ENCODE measurements around the gene ANO10. TPM values are rescaled to one million over a fixed set of nuclear protein-coding genes. Genes with fewer than 3 reads are reported as not detected.
"Not testable (repeated sequence)": the region's sequence is repeated elsewhere in the genome, so short reads cannot be mapped to it uniquely, and the experiment has no call there.

The ANO10 gene
- total RNA-seq, 1 donor from 2014 or later, result 8.4 TPM

DNA sequence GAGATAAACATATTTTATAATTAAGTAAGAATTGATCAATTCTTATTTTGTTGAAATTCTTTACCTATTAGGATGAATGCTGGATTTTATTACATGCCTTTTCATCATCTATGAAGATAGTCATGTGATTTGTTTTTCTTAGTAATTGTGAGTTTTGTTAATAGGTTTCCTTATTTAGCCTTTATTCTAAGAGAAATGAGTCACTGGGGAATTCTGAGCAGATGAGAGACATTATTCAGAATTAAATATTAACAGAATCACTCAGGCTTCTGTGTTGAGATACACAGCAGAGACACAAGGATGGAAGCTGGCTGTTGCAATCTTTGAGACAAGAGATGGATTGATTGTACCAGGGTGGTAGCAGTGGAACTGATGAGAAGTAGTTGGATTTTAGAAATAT, 7.4 kb upstream of the ANO10 start:
- intact Hi-C loops (cut with micrococcal nuclease), result no loop called here

GRCh38 chr3:43627360-43627759, 5.5 kb upstream of the ANO10 start:
- intact Hi-C loops (cut with micrococcal nuclease), result no loop called here

GRCh38 chr3:43624619-43625305, 3.0 kb upstream of the ANO10 start:
- intact Hi-C loops (cut with micrococcal nuclease), result loop anchor here (5.0 kb wide), 7 partner anchors 237 to 1662 kb away; partner anchors contain the start of genes EXOSC7, ULK4 and ZDHHC3

GRCh38 chr3:43620831-43621655, 768 bp downstream of the ANO10 start:
- intact Hi-C loops (cut with micrococcal nuclease), result loop anchor here (1.0 to 5.0 kb wide), 8 partner anchors 134 to 1659 kb away; partner anchors contain the start of genes EXOSC7, ULK4 and ZDHHC3

GRCh38 chr3:43619588-43619987, 2.2 kb downstream of the ANO10 start:
- intact Hi-C loops (cut with micrococcal nuclease), result no loop called here

DNA sequence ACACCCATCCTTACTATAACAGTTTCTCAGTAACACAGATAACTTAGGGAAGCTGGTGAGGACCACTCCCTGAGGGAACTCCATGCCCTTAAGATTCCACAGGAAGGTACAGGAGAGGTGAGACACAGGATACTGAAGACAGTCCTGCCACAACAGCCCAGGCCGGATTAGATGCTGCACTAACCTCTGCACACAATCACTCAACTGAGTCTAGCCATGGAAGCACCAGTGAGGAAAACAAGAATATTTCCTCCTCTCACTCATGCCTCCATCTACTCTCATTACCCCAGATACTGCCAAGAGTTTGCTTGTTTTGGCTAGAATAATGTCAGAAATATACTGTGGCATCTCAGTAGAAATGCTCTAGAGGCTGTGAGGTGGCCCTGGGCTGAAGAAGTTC, 3.7 kb downstream of the ANO10 start:
- intact Hi-C loops (cut with micrococcal nuclease), result no loop called here

DNA sequence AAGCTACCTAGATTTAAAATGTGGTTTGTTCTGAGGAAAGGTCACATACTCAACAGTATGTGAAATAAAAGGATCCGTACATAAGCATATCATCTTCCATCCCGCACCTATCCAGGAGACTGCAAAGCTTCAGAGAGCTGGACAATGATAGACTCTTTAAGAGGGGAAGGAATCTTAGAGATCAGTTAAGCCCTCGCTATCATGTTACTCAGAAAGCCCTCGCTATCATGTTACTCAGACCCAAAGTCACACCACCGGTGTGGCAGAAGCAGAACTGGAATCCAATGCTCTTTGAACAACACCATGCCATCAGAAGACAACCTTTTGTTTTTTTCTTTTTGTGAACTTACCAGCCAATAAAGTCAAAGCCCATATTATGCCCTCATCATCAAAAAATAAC, 5.8 kb downstream of the ANO10 start:
- intact Hi-C loops (cut with micrococcal nuclease), result no loop called here

GRCh38 chr3:43615133-43615532, 6.7 kb downstream of the ANO10 start:
- intact Hi-C loops (cut with micrococcal nuclease), result no loop called here

DNA sequence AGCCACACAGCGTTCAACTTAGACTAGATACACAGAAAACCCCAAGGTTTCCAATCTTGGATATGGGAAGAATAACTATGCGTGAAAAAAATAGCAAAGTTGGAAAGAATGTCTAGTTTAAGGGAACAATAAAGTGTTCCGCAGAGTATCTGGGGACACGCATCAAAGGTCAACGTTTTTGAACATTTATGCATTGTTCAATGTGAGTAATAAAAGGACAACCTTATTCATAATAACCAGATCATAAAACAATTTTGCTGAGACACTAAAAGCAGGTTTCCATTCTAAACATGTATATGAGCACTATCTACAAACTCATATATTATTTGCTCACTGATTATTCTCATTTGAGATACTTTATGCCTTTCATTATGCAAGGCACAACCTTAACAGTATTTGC, 7.8 kb downstream of the ANO10 start:
- intact Hi-C loops (cut with micrococcal nuclease), result no loop called here

DNA sequence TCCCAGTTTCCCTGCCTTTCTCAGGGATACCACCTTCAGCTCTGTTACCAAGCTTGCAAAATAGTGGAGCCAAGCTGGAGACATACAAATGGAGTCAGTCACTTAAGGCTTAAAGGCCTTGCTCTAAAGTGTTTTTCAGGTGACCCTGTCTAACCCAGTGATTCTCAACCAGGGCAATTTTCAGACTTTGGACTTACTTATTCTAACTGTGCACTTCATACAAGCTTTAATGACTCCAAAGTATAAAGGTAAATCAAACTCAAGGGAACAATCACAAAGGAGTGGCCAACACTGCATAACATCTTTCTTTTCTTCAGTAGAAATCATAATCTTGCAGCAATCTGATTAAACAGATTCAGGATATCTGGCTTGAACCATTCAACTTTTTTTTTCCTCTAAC, 9.4 kb downstream of the ANO10 start:
- intact Hi-C loops (cut with micrococcal nuclease), result no loop called here

DNA sequence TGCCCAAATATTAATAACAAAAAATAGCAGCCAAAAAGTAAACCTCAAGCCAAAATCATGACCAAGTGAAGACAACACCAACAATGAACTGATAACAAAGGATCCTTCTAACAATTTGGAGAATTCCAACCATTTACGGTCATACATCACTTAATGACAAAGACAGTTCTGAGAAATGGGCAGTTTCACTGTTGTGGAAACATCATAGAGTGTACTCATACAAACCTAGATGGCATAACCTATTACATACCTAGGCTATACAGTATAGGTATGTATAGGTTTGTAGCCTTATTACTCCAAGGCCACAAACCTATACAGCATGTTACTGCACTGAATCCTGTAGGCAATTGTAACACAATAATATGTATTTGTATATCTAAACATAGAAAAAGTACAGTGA, 12.4 kb downstream of the ANO10 start:
- intact Hi-C loops (cut with micrococcal nuclease), result no loop called here

- intact Hi-C loops (cut with micrococcal nuclease), result no loop called here
Observed at GRCh38 chr3:43608751-43609150, 13.1 kb downstream of the ANO10 start.

- intact Hi-C loops (cut with micrococcal nuclease), result no loop called here
Observed at GRCh38 chr3:43606284-43606683, 15.5 kb downstream of the ANO10 start.

DNA sequence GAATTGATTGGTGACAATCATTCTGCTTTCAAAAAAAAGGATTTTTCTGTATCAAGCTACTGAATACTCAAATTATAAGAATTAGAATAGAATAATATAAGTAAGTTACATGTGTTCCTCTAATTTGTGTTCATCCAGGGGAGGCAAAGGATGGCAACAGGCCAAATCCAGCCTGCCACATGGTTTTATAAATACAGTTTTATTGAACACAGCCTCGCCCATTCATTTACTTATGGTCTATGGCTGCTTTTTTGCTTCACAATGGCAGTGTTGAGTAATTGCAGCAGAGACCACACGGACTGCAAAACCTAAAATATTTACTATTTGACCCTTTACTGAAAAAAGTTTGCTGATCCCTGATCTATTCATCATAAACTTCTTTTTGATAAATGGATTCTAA, 21.9 kb downstream of the ANO10 start:
- intact Hi-C loops (cut with micrococcal nuclease), result not testable (repeated sequence)

GRCh38 chr3:43597961-43598360, 23.9 kb downstream of the ANO10 start:
- intact Hi-C loops (cut with micrococcal nuclease), result no loop called here

DNA sequence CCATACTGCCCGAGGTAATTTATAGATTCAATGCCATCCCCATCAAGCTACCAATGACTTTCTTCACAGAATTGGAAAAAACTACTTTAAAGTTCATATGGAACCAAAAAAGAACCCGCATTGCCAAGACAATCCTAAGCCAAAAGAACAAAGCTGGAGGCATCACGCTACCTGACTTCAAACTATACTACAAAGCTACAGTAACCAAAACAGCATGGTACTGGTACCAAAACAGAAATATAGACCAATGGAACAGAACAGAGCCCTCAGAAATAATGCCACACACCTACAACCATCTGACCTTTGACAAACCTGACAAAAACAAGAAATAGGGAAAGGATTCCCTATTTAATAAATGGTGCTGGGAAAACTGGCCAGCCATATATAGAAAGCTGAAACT, 25.6 kb downstream of the ANO10 start:
- intact Hi-C loops (cut with micrococcal nuclease), result not testable (repeated sequence)

DNA sequence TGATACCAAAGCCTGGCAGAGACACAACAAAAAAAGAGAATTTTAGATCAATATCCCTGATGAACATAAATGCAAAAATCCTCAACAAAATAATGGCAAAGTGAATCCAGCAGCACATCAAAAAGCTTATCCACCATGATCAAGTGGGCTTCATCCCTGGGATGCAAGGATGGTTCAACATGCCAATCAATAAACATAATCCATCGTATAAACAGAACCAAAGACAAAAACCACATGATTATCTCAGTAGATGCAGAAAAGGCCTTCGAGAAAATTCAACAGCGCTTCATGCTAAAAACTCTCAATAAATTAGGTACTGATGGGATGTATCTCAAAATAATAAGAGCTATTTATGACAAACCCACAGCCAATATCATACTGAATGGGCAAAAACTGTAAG, 26.5 kb downstream of the ANO10 start:
- intact Hi-C loops (cut with micrococcal nuclease), result not testable (repeated sequence)

- intact Hi-C loops (cut with micrococcal nuclease), result not testable (repeated sequence)
Observed at GRCh38 chr3:43593588-43593987, 28.2 kb downstream of the ANO10 start.

DNA sequence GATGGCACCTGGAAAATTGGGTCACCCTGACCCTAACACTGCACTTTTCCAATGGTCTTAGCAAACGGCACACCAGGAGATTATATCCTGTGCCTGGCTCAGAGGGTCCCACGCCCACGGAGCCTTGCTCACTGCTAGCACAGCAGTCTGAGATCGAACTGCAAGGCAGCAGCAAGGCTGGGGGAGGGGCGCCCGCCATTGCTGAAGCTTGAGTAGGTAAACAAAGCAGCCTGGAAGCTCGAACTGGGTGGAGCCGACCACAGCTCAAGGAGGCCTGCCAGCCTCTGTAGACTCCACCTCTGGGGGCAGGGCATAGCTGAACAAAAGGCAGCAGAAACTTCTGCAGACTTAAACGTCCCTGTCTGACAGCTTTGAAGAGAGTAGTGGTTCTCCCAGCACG, 29.9 kb downstream of the ANO10 start:
- intact Hi-C loops (cut with micrococcal nuclease), result not testable (repeated sequence)

DNA sequence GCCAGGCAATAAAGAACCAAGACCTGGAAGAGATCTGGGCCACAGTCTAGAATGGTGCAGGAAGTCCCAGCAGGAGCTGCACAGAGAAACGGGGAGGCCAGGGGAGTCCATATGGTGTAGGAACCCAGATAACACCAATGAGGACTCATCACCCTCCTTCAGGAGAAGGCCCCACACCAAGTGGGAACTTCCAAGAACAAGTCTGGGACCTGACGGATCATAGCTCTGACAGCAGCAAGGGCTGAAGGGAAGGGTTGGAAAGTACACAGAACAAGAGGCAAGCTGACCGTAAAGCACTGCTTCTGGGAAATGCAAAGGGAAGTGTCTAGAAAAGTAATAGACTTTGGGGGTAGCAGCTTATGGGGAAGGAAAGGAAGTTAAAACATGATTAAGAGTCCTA, 34.5 kb downstream of the ANO10 start:
- intact Hi-C loops (cut with micrococcal nuclease), result no loop called here

- intact Hi-C loops (cut with micrococcal nuclease), result no loop called here
Observed at GRCh38 chr3:43584043-43584826, 37.6 kb downstream of the ANO10 start.

DNA sequence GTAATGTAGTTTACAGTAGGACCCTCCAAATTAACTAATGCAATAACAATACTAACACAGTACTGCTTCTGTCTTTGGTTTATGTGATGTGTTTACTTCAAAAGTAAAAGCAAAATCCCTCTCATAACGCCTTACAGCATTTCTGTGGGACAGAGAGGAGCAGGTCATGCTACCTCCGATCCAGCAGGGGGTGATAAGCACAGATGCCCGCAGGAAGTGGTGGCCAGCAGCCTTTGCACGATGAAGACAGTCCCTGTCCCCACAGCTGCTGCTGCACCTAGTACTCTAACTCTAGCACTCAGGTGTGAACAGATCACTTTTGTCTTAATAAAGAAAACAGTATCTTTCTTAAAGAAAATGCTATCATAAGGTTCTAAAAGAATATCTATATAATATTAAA, 38.3 kb downstream of the ANO10 start:
- intact Hi-C loops (cut with micrococcal nuclease), result no loop called here
